ENCODE data around the gene JAZF1. TPM values are rescaled to one million over a fixed set of nuclear protein-coding genes. Genes with fewer than 3 reads are reported as not detected.

Gene JAZF1
- total RNA-seq, 1 experiment from 2014 or later = 9.1 TPM

GRCh38 chr7:28191751-28192150 is 11.2 kb upstream of the JAZF1 start:
- H3K9me3 Mint-ChIP-seq = no peaks in the 10 kb centered on the region
- H3K27me3 Mint-ChIP-seq (ENCODE audit: low read depth) = no peaks in the 10 kb centered on the region
- H2AK5ac ChIP-seq (ENCODE audit: insufficient read length, low read length) = no peak overlapping the region
- H3K56ac ChIP-seq (ENCODE audit: insufficient read length, low read depth, low read length) = no peak overlapping the region
- no peaks in the 10 kb centered on the region for H3K79me1 ChIP-seq (ENCODE audit: insufficient read depth, low read depth, low read length, poor library complexity, severe bottlenecking)
- no peak for DNase-seq
- no peak overlapping the region for H4K8ac ChIP-seq (replicated peaks; ENCODE audit: insufficient read length, low read depth, low read length)
- H4K91ac ChIP-seq (ENCODE audit: insufficient read length, low read depth, low read length) = no peak overlapping the region
- H3K27ac ChIP-seq (ENCODE audit: insufficient read length, low read depth, low read length) = no peak overlapping the region
- H4K20me1 ChIP-seq (ENCODE audit: control insufficient read depth, insufficient read depth, insufficient read length) = no peaks in the 10 kb centered on the region
- no peaks in the 10 kb centered on the region; the same call in 1 of the 2 replicates for H3K27me3 ChIP-seq (ENCODE audit: insufficient read depth, low read length)
- no peak overlapping the region for H4K5ac ChIP-seq (ENCODE audit: insufficient read length, low read depth, low read length)
- no peak overlapping the region for H3K18ac ChIP-seq (ENCODE audit: insufficient read length, low read depth, low read length)
- no peak overlapping the region for H3K9ac ChIP-seq (ENCODE audit: extremely low read depth, insufficient read length, low read length)
- no peak overlapping the region for H2AFZ ChIP-seq (ENCODE audit: low read length)
- H2BK5ac ChIP-seq (ENCODE audit: insufficient read length, low read length) = no peak overlapping the region
- peaks cover 4% of the 10 kb centered on the region; the same call in 1 of the 2 replicates for H3K4me1 ChIP-seq (ENCODE audit: insufficient read depth, low read length)
- H2BK15ac ChIP-seq (ENCODE audit: low read depth, low read length) = no peak overlapping the region
- no peak overlapping the region for H3T11ph ChIP-seq (ENCODE audit: low read length)
- no peaks in the 10 kb centered on the region for H3K23me2 ChIP-seq (ENCODE audit: insufficient read length, low read depth, low read length, poor library complexity, severe bottlenecking)
- H2BK20ac ChIP-seq (ENCODE audit: low read depth, low read length, poor library complexity, severe bottlenecking) = no peak overlapping the region
- H3K4me3 Mint-ChIP-seq = no peak overlapping the region
- no peak for TF ChIP-seq CTCF (conservative IDR thresholded peaks at IDR 0.05)
- no peak overlapping the region for H3K4me2 ChIP-seq (ENCODE audit: insufficient read depth, insufficient read length, low read length)
- H3K36me3 Mint-ChIP-seq (ENCODE audit: insufficient read depth in 1 of 3, low read depth in 3 of 3) = no peaks in the 10 kb centered on the region
- no peaks in the 10 kb centered on the region for H3K9me3 ChIP-seq (ENCODE audit: control insufficient read depth, low read depth, low read length)
- no peak overlapping the region for H3K23ac ChIP-seq (ENCODE audit: insufficient read length, low read depth, low read length)
- H3K14ac ChIP-seq (ENCODE audit: insufficient read depth, low read length) = no peak overlapping the region
- no peak overlapping the region for H2BK12ac ChIP-seq (ENCODE audit: insufficient read length, low read depth, low read length)
- no peak overlapping the region for H2BK120ac ChIP-seq (ENCODE audit: low read depth, low read length, poor library complexity, severe bottlenecking)
- no peaks in the 10 kb centered on the region for H3K79me2 ChIP-seq (ENCODE audit: insufficient read depth, low read length)
- no peak overlapping the region for H3K27ac Mint-ChIP-seq
- no peak overlapping the region for H3K4ac ChIP-seq (ENCODE audit: low read depth, low read length)
- peaks cover 35 to 39% of the 10 kb centered on the region in 2 experiments for H3K4me1 Mint-ChIP-seq
